Cardiac fibroblast (primary cell): ENCODE measurements around the gene SLIT3.

ENCODE experiments used
- DNase-seq, 2 donors: peaks; one replicate each; pipeline versions ENCODE4 v3.0.0 to v3.0.0-alpha.2; 2010; ENCODE audit warnings: low read depth in 2 of 2
- H3K4me3 ChIP-seq, 2 donors: replicated peaks in 1 of 2; 1 replicate in 1 of 2; 2 replicates in 1 of 2; pipeline ENCODE4 v1.5.1; 2011; ENCODE audit warnings: low read depth in 2 of 2, low read length in 2 of 2, mild to moderate bottlenecking in 2 of 2, moderate library complexity in 1 of 2
- CTCF ChIP-seq: IDR thresholded peaks from one replicate; pipeline ENCODE4 v1.5.1; 2011; ENCODE audit warnings: low read depth, mild to moderate bottlenecking, low read length, inconsistent platforms

The SLIT3 gene

DNA sequence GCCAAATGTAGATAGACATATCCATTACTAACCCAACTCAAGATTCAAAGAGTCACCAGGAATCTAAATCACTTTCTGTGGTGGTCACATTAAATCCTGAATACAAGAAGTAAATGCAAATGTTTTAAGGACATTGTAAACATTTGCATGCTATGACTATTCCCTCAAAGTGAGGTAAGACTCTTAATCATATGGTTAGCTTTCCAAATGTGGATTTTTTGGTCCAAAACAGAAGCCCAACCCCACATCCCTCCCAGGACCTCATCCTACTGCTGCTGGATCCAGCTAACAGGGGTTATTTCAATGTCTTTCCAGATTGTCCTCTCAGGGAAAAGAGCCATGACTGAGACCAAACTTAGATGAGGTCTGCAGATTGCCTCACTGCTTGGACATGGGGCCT, 493.7 kb downstream of the SLIT3 start:
- TF ChIP-seq CTCF = no peak
- no peak overlapping the region for H3K4me3 ChIP-seq
- no peak for DNase-seq

GRCh38 chr5:168803541-168803940, 497.4 kb downstream of the SLIT3 start:
- DNase-seq = no peak
- H3K4me3 ChIP-seq = no peak overlapping the region
- TF ChIP-seq CTCF = no peak

- H3K4me3 ChIP-seq = no peak overlapping the region
- no peak for TF ChIP-seq CTCF
- DNase-seq = no peak
Measured at GRCh38 chr5:168802337-168802736, 498.6 kb downstream of the SLIT3 start.

- TF ChIP-seq CTCF = no peak
- no peak for DNase-seq
Measured at GRCh38 chr5:168801567-168801966, 499.4 kb downstream of the SLIT3 start.

DNA sequence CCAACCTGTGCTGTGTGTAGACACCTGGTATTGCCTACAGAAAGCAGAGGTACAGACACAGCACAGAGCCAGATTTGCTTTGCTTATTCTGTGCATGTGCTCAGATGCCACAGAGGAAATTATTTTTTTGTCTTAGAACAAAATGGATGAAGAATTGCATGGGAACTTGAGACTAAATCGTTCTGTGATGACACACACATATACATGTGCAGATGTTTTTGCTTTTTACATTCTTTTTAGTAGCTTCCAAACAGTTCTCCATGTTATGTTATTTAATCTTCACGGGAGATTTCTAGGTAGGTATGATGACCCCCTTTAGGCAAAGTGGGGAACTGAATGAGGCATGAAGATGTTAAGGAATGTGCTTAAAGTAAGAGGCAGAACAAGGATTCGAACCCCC, 500.2 kb downstream of the SLIT3 start:
- TF ChIP-seq CTCF = no peak
- DNase-seq = no peak
- H3K4me3 ChIP-seq = no peak overlapping the region

More at GRCh38 chr5:168801567-168801966, 499.4 kb downstream of the SLIT3 start:
- H3K4me3 ChIP-seq = no peak overlapping the region

DNA sequence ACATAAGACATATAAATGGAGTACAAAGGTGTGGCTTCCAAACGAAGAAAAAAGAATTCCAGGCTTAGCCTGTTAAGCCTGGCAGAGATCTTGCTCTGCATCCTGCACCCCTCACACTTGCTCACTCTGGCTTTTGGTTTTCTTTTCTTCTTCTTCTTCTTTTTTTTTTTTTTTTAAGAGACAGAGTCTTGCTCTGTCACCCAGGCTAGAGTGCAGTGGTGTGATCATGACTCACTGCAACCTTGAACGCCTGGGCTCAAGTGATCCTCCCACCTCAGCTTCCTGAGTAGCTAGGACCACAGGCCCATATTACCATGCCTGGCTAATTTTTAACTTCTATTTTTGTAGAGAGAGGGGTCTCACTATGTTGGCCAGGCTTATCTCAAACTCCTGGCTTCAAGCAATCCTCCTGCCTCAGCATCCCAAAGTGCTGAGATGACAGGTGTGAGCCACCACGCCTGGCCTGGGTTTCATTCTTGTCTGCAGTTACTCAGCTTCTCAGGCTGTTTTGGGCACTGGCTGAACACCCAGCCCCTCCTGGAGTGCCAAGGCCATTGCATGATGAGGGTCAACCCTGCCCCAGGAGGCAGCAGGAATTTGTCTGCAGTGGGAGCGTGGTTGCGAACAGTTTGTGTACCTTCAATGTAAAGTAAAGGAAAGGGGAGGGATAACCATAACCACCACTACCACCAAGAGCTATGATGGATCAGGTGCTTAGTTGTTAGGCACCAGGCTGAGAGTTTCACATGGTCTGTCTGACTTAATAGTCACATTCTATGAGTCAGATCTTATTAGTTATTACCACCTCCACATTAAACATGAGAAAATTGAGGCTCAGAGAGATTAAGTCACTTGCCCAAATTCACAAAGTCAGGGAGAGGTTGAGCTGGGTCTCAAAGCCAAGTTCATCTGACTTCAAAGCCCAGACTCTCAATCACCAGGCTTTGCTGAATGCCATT, 502.6 kb downstream of the SLIT3 start:
- TF ChIP-seq CTCF = no peak
- DNase-seq = no peak
- H3K4me3 ChIP-seq = no peak overlapping the region
